Femur (tissue), 1 donor: ENCODE results near the gene PPEF2.

Experiments
- DNase-seq: peaks from one replicate; pipeline ENCODE4 v3.0.0-alpha.2; 2017

The PPEF2 gene

GRCh38 chr4:75822416-75822815 is 79.8 kb downstream of the PPEF2 start:
- no peak for DNase-seq

- no peak for DNase-seq
Observed at GRCh38 chr4:75821966-75822365, 80.3 kb downstream of the PPEF2 start.

DNA sequence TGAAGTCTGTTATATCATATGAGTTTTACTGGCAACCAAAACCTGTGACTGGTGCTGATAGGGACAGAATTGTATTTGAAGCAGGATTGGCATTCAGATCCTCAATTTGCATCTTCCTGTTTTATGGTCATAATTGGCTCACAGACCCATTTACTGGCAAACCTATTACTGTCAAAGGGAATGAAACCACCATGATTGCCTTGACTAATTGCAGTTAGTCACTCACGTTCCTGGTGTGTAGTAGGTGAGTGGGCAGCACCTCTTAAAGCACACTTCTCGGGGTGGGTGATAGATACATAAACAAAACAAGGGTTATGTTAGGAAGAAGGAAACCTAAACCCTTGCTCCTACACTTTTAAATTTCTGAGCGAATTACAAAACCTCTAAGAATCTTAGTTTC is 81.0 kb downstream of the PPEF2 start:
- no peak for DNase-seq

DNA sequence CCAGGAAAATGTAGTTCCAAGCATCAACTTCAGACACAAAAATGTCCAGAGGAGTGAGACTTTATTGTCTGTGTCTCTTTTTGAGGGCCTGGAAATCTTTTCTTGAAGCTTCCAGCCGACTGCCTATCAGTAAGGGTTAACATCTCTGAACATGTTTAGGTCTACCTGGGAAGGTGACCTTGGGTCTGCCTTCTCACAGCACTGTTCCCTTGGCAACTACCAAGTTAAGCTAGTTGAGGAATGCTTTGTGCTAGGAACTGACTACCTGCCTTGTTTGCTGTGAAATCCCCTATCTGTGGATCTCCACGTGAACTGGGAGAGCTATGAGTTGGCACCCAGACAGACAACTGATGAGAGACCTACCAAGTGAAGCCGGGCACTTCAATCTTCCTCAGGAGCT is 81.6 kb downstream of the PPEF2 start:
- DNase-seq: no peak

- DNase-seq: no peak
Observed at GRCh38 chr4:75820197-75820596, 82.1 kb downstream of the PPEF2 start.

GRCh38 chr4:75819121-75819520 is 83.1 kb downstream of the PPEF2 start:
- no peak for DNase-seq

GRCh38 chr4:75817901-75818300 is 84.4 kb downstream of the PPEF2 start:
- DNase-seq: no peak
